Measurements from ENCODE around the gene DCST2.
"Not testable (repeated sequence)": the region's sequence is repeated elsewhere in the genome, so short reads cannot be mapped to it uniquely, and the experiment has no call there.

DCST2 gene

DNA sequence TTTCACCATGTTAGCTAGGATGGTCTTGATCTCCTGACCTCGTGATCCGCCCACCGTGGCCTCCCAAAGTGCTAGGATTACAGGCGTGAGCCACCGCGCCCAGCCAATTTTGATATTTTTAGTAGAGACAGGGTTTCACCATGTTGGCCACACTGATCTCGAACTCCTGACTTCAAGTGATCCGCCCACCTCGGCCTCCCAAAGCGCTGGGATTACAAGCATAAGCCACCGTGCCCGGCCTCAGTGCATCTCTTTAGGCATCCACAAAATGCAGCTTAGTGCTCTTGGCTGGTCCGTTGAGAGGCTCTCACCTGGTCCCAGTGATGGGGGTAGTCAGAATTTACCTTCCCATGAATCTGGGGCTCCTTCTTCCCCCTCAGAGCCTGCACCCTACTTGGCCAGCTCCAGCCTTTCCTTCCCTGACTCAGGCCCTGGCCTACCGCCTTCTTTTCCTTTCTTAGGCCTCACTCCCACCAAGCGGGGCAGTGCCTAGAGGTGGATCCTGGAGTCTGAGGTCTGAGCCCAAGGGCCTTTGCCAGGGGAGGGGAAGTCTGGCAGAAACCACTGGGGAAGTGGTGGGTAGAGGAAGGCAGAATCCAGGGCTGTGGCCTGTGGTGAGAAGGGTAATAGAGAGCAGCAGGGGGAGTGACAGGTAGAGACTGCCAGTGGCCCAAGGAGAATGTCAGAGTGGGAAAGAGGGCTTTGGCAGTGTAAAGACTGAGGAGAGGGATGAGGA, 36.4 kb downstream of the DCST2 start:
- no peaks in the 10 kb centered on the region for H3K27me3 ChIP-seq (ENCODE audit: control insufficient read depth, insufficient read depth, low read length, poor library complexity, severe bottlenecking)

DNA sequence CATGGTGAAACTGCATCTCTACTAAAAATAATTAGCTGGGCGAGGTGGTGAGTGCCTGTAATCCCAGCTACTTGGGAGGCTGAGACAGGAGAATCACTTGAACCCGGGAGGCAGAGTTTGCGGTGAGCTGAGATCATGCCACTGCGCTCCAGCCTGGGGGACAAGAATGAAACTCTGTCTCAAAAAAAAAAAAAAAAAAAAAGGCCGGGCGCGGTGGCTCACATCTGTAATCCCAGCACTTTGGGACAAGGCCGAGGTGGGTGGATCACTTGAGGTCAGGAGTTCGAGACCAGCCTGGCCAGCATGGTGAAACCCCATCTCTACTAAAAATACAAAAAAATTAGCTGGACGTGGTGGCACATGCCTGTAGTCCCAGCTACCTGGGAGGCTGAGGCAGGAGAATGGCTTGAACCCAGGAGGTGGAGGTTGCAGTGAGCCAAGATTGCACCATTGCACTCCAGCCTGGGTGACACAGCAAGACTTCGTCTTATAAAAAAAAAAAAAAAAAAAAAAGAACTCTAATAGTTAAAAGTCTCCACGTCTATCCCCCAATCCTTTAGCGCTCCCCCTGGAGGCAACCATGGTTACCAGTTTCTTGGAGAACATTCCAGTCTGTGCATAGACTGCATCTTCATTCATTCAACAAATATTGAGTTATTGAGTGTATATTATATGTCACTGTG, 38.1 kb downstream of the DCST2 start:
- H3K9me3 ChIP-seq (ENCODE audit: control insufficient read depth, low read length); H3K4me1 ChIP-seq (ENCODE audit: control insufficient read depth, insufficient read depth, low read length); H3K36me3 ChIP-seq (ENCODE audit: control insufficient read depth, insufficient read depth, low read length); H3K4me3 ChIP-seq (ENCODE audit: insufficient read depth, low read depth, low read length); H3K27me3 ChIP-seq (ENCODE audit: control insufficient read depth, insufficient read depth, low read length, poor library complexity, severe bottlenecking); H3K27ac ChIP-seq (ENCODE audit: insufficient read depth, low read depth, low read length, poor library complexity, severe bottlenecking): not testable (repeated sequence)
- WGBS, 2 experiments, result 77 to 91% methylated on average over 10 to 12 of the region's 13 CpGs

More for the DNA sequence above, 36.4 kb downstream of the DCST2 start:
- Histone ChIP-seq H3K9me3 (ENCODE audit: control insufficient read depth, low read length) (no peaks in the 10 kb centered on the region), H3K4me1 (ENCODE audit: control insufficient read depth, insufficient read depth, low read length) (no peaks in the 10 kb centered on the region), H3K4me3 (ENCODE audit: insufficient read depth, low read depth, low read length) (no peak overlapping the region), H3K27ac (ENCODE audit: insufficient read depth, low read depth, low read length, poor library complexity, severe bottlenecking) (no peak overlapping the region), H3K36me3 (ENCODE audit: control insufficient read depth, insufficient read depth, low read length) (no peaks in the 10 kb centered on the region)
- WGBS, 2 experiments, result 88 to 89% methylated on average over 15 of the region's 15 CpGs

GRCh38 chr1:154994591-154994990, 39.0 kb downstream of the DCST2 start:
- peaks cover 14% of the 10 kb centered on the region for H3K36me3 ChIP-seq (ENCODE audit: control insufficient read depth, insufficient read depth, low read length)
- H3K27ac ChIP-seq (ENCODE audit: insufficient read depth, low read depth, low read length, poor library complexity, severe bottlenecking), result no peak overlapping the region
- no peak overlapping the region for H3K4me3 ChIP-seq (ENCODE audit: insufficient read depth, low read depth, low read length)
- no peaks in the 10 kb centered on the region for H3K9me3 ChIP-seq (ENCODE audit: control insufficient read depth, low read length)
- H3K27me3 ChIP-seq (ENCODE audit: control insufficient read depth, insufficient read depth, low read length, poor library complexity, severe bottlenecking), result no peaks in the 10 kb centered on the region
- WGBS, 2 experiments, result 94 to 96% methylated on average over 3 of the region's 3 CpGs
- H3K4me1 ChIP-seq (ENCODE audit: control insufficient read depth, insufficient read depth, low read length), result no peaks in the 10 kb centered on the region

- Histone ChIP-seq H3K9me3 (ENCODE audit: control insufficient read depth, low read length) (no peaks in the 10 kb centered on the region), H3K27ac (ENCODE audit: insufficient read depth, low read depth, low read length, poor library complexity, severe bottlenecking) (no peak overlapping the region), H3K4me3 (ENCODE audit: insufficient read depth, low read depth, low read length) (no peak overlapping the region), H3K27me3 (ENCODE audit: control insufficient read depth, insufficient read depth, low read length, poor library complexity, severe bottlenecking) (no peaks in the 10 kb centered on the region), H3K4me1 (ENCODE audit: control insufficient read depth, insufficient read depth, low read length) (no peaks in the 10 kb centered on the region), H3K36me3 (ENCODE audit: control insufficient read depth, insufficient read depth, low read length) (peaks cover 18% of the 10 kb centered on the region)
- 94 to 98% methylated on average over 1 of the region's 1 CpG for WGBS, 2 experiments
Observed at GRCh38 chr1:154994269-154994587, 39.4 kb downstream of the DCST2 start.

- H3K27ac ChIP-seq (ENCODE audit: insufficient read depth, low read depth, low read length, poor library complexity, severe bottlenecking), result no peak within 1 kb of the TSS
- no peaks in the 10 kb centered on the region for H3K4me1 ChIP-seq (ENCODE audit: control insufficient read depth, insufficient read depth, low read length)
- H3K36me3 ChIP-seq (ENCODE audit: control insufficient read depth, insufficient read depth, low read length), result peaks cover 23% of the 10 kb centered on the region
- no peaks in the 10 kb centered on the region for H3K9me3 ChIP-seq (ENCODE audit: control insufficient read depth, low read length)
- WGBS, 2 experiments, result 91 to 92% methylated on average over 8 of the region's 8 CpGs
- H3K4me3 ChIP-seq (ENCODE audit: insufficient read depth, low read depth, low read length), result no peak within 1 kb of the TSS
- H3K27me3 ChIP-seq (ENCODE audit: control insufficient read depth, insufficient read depth, low read length, poor library complexity, severe bottlenecking), result no peaks in the 10 kb centered on the region
Observed at GRCh38 chr1:154993572-154994268, 39.9 kb downstream of the DCST2 start, which contains the start of gene LENEP. LENEP (plus strand) TSS chr1:154993586; CDS start chr1:154993608, 22 bp downstream.

- Histone ChIP-seq H3K4me3 (ENCODE audit: insufficient read depth, low read depth, low read length) (no peak overlapping the region), H3K36me3 (ENCODE audit: control insufficient read depth, insufficient read depth, low read length) (peaks cover 30% of the 10 kb centered on the region), H3K4me1 (ENCODE audit: control insufficient read depth, insufficient read depth, low read length) (no peaks in the 10 kb centered on the region), H3K27me3 (ENCODE audit: control insufficient read depth, insufficient read depth, low read length, poor library complexity, severe bottlenecking) (no peaks in the 10 kb centered on the region), H3K9me3 (ENCODE audit: control insufficient read depth, low read length) (no peaks in the 10 kb centered on the region), H3K27ac (ENCODE audit: insufficient read depth, low read depth, low read length, poor library complexity, severe bottlenecking) (no peak overlapping the region)
- WGBS, 2 experiments, result 89 to 92% methylated on average over 14 of the region's 14 CpGs
Observed at GRCh38 chr1:154992721-154993571, 40.6 kb downstream of the DCST2 start.

- no peaks in the 10 kb centered on the region for H3K4me1 ChIP-seq (ENCODE audit: control insufficient read depth, insufficient read depth, low read length)
- H3K27me3 ChIP-seq (ENCODE audit: control insufficient read depth, insufficient read depth, low read length, poor library complexity, severe bottlenecking), result no peaks in the 10 kb centered on the region
- no peak overlapping the region for H3K4me3 ChIP-seq (ENCODE audit: insufficient read depth, low read depth, low read length)
- H3K36me3 ChIP-seq (ENCODE audit: control insufficient read depth, insufficient read depth, low read length), result peaks cover 34% of the 10 kb centered on the region
- no peaks in the 10 kb centered on the region for H3K9me3 ChIP-seq (ENCODE audit: control insufficient read depth, low read length)
- 92 to 94% methylated on average over 8 of the region's 8 CpGs for WGBS, 2 experiments
- no peak overlapping the region for H3K27ac ChIP-seq (ENCODE audit: insufficient read depth, low read depth, low read length, poor library complexity, severe bottlenecking)
Observed at GRCh38 chr1:154990276-154990675, 43.3 kb downstream of the DCST2 start.

DNA sequence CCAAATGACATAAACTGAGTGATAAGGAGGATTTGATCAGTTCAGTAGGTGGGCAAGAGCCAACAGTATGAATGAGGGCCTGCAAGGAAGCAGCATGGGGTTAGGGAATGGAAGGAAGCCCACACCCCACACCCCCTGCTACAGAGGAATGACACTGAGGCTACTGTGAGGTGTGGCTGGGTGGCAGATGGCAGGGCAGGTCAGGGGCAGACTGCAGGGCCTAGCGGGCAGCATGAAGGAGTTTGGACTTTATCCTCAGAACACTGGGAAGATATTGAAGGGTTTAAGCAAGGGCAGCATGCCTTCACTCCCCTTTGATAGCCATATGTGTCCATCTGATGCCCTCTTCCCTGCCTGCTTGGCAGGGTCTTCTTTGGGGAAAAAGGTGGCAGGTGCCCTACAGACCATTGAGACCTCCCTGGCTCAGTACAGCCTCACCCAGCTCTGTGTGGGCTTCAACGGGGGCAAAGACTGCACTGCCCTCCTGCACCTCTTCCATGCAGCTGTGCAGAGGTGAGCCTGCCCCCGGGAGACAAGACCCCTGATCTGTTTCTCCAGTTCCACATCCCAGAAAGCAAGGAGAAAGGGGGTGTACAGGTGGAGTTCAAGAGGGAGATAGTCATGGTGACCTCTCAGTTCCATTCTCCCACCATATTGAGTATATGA, 44.3 kb downstream of the DCST2 start:
- no peak overlapping the region for H3K4me3 ChIP-seq (ENCODE audit: insufficient read depth, low read depth, low read length)
- H3K27me3 ChIP-seq (ENCODE audit: control insufficient read depth, insufficient read depth, low read length, poor library complexity, severe bottlenecking), result no peaks in the 10 kb centered on the region
- no peaks in the 10 kb centered on the region for H3K9me3 ChIP-seq (ENCODE audit: control insufficient read depth, low read length)
- no peak overlapping the region for H3K27ac ChIP-seq (ENCODE audit: insufficient read depth, low read depth, low read length, poor library complexity, severe bottlenecking)
- 87 to 94% methylated on average over 3 of the region's 3 CpGs for WGBS, 2 experiments
- peaks cover 6% of the 10 kb centered on the region for H3K4me1 ChIP-seq (ENCODE audit: control insufficient read depth, insufficient read depth, low read length)
- peaks cover 34% of the 10 kb centered on the region for H3K36me3 ChIP-seq (ENCODE audit: control insufficient read depth, insufficient read depth, low read length)

DNA sequence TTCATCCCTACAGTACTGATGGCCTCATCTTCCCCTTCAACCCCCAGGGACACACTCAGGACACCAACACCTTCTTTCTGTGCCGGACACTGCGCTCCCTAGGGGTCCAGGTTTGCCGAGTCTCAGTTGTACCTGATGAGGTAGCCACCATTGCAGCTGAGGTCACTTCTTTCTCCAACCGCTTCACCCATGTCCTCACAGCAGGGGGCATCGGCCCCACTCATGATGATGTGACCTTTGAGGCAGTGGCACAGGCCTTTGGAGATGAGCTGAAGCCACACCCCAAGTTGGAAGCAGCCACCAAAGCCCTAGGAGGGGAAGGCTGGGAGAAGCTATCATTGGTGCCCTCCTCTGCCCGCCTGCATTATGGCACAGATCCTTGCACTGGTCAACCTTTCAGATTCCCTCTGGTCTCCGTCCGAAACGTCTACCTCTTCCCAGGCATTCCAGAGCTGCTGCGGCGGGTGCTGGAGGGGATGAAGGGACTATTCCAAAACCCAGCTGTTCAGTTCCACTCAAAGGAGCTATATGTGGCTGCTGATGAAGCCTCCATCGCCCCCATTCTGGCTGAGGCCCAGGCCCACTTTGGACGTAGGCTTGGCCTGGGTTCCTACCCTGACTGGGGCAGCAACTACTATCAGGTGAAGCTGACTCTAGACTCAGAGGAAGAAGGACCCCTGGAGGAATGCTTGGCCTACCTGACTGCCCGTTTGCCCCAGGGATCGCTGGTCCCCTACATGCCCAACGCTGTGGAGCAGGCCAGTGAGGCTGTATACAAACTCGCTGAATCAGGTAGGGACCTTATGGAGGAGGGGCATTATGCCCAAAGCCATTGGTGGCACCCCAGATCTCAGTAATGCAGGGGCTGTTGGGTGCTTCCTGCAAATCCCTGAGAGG, 45.3 kb downstream of the DCST2 start:
- no peak overlapping the region for H3K4me3 ChIP-seq (ENCODE audit: insufficient read depth, low read depth, low read length)
- no peaks in the 10 kb centered on the region for H3K27me3 ChIP-seq (ENCODE audit: control insufficient read depth, insufficient read depth, low read length, poor library complexity, severe bottlenecking)
- peaks cover 9% of the 10 kb centered on the region for H3K4me1 ChIP-seq (ENCODE audit: control insufficient read depth, insufficient read depth, low read length)
- no peak overlapping the region for H3K27ac ChIP-seq (ENCODE audit: insufficient read depth, low read depth, low read length, poor library complexity, severe bottlenecking)
- H3K36me3 ChIP-seq (ENCODE audit: control insufficient read depth, insufficient read depth, low read length), result peaks cover 34% of the 10 kb centered on the region
- no peaks in the 10 kb centered on the region for H3K9me3 ChIP-seq (ENCODE audit: control insufficient read depth, low read length)
- WGBS, 2 experiments, result 96% methylated on average over 17 of the region's 17 CpGs

All from ectodermal cell (in vitro differentiated cells).